22Rv1 (cell line): ENCODE measurements around the gene TP53RK.

Experiments used
- CTCF ChIP-seq: fragments of 450-650 bp; IDR thresholded peaks from 2 replicates; pipeline ENCODE4 v1.5.1; 2017; ENCODE audit warnings: mild to moderate bottlenecking
- ZFX ChIP-seq: fragments of 450-650 bp; IDR thresholded peaks from 2 replicates; pipeline ENCODE4 v1.6.1; 2017; ENCODE audit warnings: antibody characterized with exemption, borderline replicate concordance

GRCh38 chr20:46723039-46723438, 33.8 kb upstream of the TP53RK start:
- TF ChIP-seq CTCF (no peak), ZFX (no peak)
